DND-41 (cell line): ENCODE results near the gene ZNF699.
"Not testable (repeated sequence)": the region's sequence is repeated elsewhere in the genome, so short reads cannot be mapped to it uniquely, and the experiment has no call there.

Source experiments
- ATAC-seq: fragments of 200-7000 bp; cut with Tn5 transposase; 3 replicates; pipeline ENCODE4 v1.9.1; 2021; ENCODE audit warnings: low read depth; ENCODE audit not compliant: insufficient read depth
- DNase-seq: peaks from one replicate; pipeline ENCODE4 v3.0.0-alpha.2; 2020
- H2AFZ ChIP-seq: 2 replicates; pipeline ENCODE4 v1.6.0; 2012; ENCODE audit warnings: low read depth, low read length
- H3K27ac ChIP-seq: 2 replicates; pipeline ENCODE4 v1.5.1; 2012; ENCODE audit warnings: low read length, inconsistent platforms
- H3K27me3 ChIP-seq: fragments of 200-600 bp; sonication (generic); 2 replicates; pipeline ENCODE4 v1.6.0; 2012; ENCODE audit warnings: low read length, mild to moderate bottlenecking, inconsistent platforms; ENCODE audit not compliant: insufficient read depth, poor library complexity
- H3K36me3 ChIP-seq: 2 replicates; pipeline ENCODE4 v1.5.1; 2012; ENCODE audit warnings: low read length, inconsistent platforms; ENCODE audit not compliant: insufficient read depth
- H3K4me1 ChIP-seq: 2 replicates; pipeline ENCODE4 v1.5.1; 2012; ENCODE audit warnings: mild to moderate bottlenecking, low read length; ENCODE audit not compliant: insufficient read depth
- H3K4me2 ChIP-seq: 2 replicates; pipeline ENCODE4 v1.6.0; 2012; ENCODE audit warnings: mild to moderate bottlenecking, moderate library complexity, low read length, inconsistent platforms; ENCODE audit not compliant: insufficient read depth
- H3K4me3 ChIP-seq, 2 experiments: fragments of 200-600 bp in 1 of 2; shearing (Covaris generic) in 1 of 2; 2 replicates each; pipeline ENCODE4 v1.5.1; 2012 to 2016; ENCODE audit warnings: inconsistent platforms in 2 of 2, low read length in 2 of 2, mild to moderate bottlenecking in 2 of 2, low read depth in 1 of 2, moderate library complexity in 1 of 2
- H3K79me2 ChIP-seq: 2 replicates; pipeline ENCODE4 v1.6.0; 2012; ENCODE audit warnings: low read length, inconsistent platforms; ENCODE audit not compliant: insufficient read depth
- H3K9ac ChIP-seq: 2 replicates; pipeline ENCODE4 v1.6.0; 2012; ENCODE audit warnings: low read depth, mild to moderate bottlenecking, inconsistent platforms, low read length, moderate library complexity
- H3K9me3 ChIP-seq: 2 replicates; pipeline ENCODE4 v1.5.1; 2012; ENCODE audit warnings: low read length, moderate library complexity, mild to moderate bottlenecking, inconsistent platforms; ENCODE audit not compliant: insufficient read depth, severe bottlenecking
- H4K20me1 ChIP-seq: 2 replicates; pipeline ENCODE4 v1.6.0; 2012; ENCODE audit warnings: low read length; ENCODE audit not compliant: insufficient read depth
- CTCF ChIP-seq: IDR thresholded peaks from 2 replicates; pipeline ENCODE4 v1.5.1; 2012; ENCODE audit warnings: borderline replicate concordance, low read length, moderate library complexity, mild to moderate bottlenecking; ENCODE audit not compliant: poor library complexity, severe bottlenecking; ENCODE audit errors: extremely low read depth
- EZH2 ChIP-seq: IDR thresholded peaks from 3 replicates; pipeline ENCODE4 v1.6.1; 2012; ENCODE audit warnings: borderline replicate concordance, low read depth, mild to moderate bottlenecking, moderate library complexity, low read length, inconsistent platforms; ENCODE audit not compliant: severe bottlenecking

ZNF699 gene

GRCh38 chr19:9289231-9289884 lies 20.3 kb downstream of the ZNF699 start:
- H3K27me3 ChIP-seq: no peaks in the 10 kb centered on the region
- H3K27ac ChIP-seq: no peak overlapping the region
- no peaks in the 10 kb centered on the region for H3K79me2 ChIP-seq
- no peak overlapping the region for H3K4me3 ChIP-seq
- peaks cover 8% of the 10 kb centered on the region for H3K36me3 ChIP-seq
- H4K20me1 ChIP-seq: no peaks in the 10 kb centered on the region
- H2AFZ ChIP-seq: no peak overlapping the region
- H3K4me1 ChIP-seq: no peaks in the 10 kb centered on the region
- H3K4me2 ChIP-seq: no peak overlapping the region
- no peak for DNase-seq
- TF ChIP-seq EZH2 (no peak), CTCF (no peak)
- no peaks in the 10 kb centered on the region for H3K9me3 ChIP-seq
- no peak for ATAC-seq
- H3K9ac ChIP-seq: no peak overlapping the region

GRCh38 chr19:9283485-9283884 lies 26.2 kb downstream of the ZNF699 start:
- DNase-seq, H4K20me1 ChIP-seq: not testable (repeated sequence)

GRCh38 chr19:9251236-9251635 lies 58.4 kb downstream of the ZNF699 start:
- H3K9me3 ChIP-seq: no peaks in the 10 kb centered on the region
- no peaks in the 10 kb centered on the region for H3K36me3 ChIP-seq

More at GRCh38 chr19:9283485-9283884, 26.2 kb downstream of the ZNF699 start:
- H3K27me3 ChIP-seq, H3K36me3 ChIP-seq, H3K4me3 ChIP-seq, H3K79me2 ChIP-seq, H3K9me3 ChIP-seq, H3K4me1 ChIP-seq, H3K27ac ChIP-seq, H3K4me2 ChIP-seq, ATAC-seq, H3K9ac ChIP-seq, H2AFZ ChIP-seq: not testable (repeated sequence)

GRCh38 chr19:9250630-9251029 lies 59.0 kb downstream of the ZNF699 start, which contains the start of gene OR7E24:
OR7E24 (plus strand) TSS chr19:9250930; CDS start chr19:9251044, 114 bp downstream.
- Histone ChIP-seq H3K9ac (no peak within 1 kb of the TSS), H3K4me2 (no peak within 1 kb of the TSS), H4K20me1 (no peaks in the 10 kb centered on the region), H3K36me3 (no peaks in the 10 kb centered on the region), H3K9me3 (no peaks in the 10 kb centered on the region), H3K27ac (no peak within 1 kb of the TSS), H3K79me2 (no peaks in the 10 kb centered on the region), H3K4me3 (no peak within 1 kb of the TSS), H3K27me3 (peaks cover 3% of the 10 kb centered on the region), H2AFZ (no peak within 1 kb of the TSS), H3K4me1 (no peaks in the 10 kb centered on the region)
- DNase-seq: no peak
- TF ChIP-seq CTCF: no peak
- no peak for TF ChIP-seq EZH2
- ATAC-seq: no peak

More at GRCh38 chr19:9251236-9251635, 58.4 kb downstream of the ZNF699 start:
- H2AFZ ChIP-seq: no peak overlapping the region
- no peaks in the 10 kb centered on the region for H4K20me1 ChIP-seq
- no peak for TF ChIP-seq EZH2
- no peak for TF ChIP-seq CTCF
- H3K79me2 ChIP-seq: no peaks in the 10 kb centered on the region
- no peak for DNase-seq
- no peak overlapping the region for H3K4me3 ChIP-seq
- no peak overlapping the region for H3K27ac ChIP-seq
- no peak overlapping the region for H3K4me2 ChIP-seq
- no peak overlapping the region for H3K9ac ChIP-seq
- no peaks in the 10 kb centered on the region for H3K4me1 ChIP-seq
- peaks cover 3% of the 10 kb centered on the region for H3K27me3 ChIP-seq
- no peak for ATAC-seq
